Measurements from ENCODE around the gene IRAK1. TPM values are rescaled to one million over a fixed set of nuclear protein-coding genes. Genes with fewer than 3 reads are reported as not detected.
"Not testable (repeated sequence)": the region's sequence is repeated elsewhere in the genome, so short reads cannot be mapped to it uniquely, and the experiment has no call there.

IRAK1 gene
- total RNA-seq, 1 donor from 2014 or later, result 96.9 TPM

DNA sequence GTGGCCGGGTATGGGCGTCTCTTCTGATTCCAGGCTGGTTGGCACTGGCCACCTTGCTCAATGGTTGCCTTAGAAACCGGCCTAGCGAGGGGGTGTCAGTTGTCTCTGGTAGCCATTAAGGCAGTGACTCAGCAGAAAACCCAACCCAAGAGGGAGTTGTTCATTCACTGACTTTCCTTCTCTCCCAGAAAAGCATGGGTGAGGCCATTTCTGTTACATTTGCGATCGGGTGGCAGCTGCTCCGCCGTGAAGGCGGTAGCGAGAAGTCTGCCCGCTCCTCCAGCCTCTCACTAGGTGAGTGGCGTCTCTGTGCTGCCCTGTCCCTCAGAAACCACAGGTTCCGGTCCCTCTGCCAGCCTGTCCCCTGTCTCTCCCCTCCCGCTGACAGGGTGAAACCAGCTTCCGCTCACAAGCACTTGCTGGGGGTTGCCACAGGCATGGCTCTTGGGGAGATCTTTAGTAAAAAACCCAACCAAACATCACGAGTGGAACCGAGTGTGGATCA, 17.4 kb downstream of the IRAK1 start:
- peaks cover 15% of the 10 kb centered on the region for H3K9me3 Mint-ChIP-seq (ENCODE audit: low read depth)
- no peak for DNase-seq (ENCODE audit: low spot score, unreplicated experiment)
- no peaks in the 10 kb centered on the region for H3K27me3 Mint-ChIP-seq
- TF ChIP-seq CTCF (IDR thresholded peaks at IDR 0.05; ENCODE audit: unreplicated experiment), result no peak
- no peak overlapping the region for H3K4me3 Mint-ChIP-seq (ENCODE audit: low read depth)
- H3K27ac Mint-ChIP-seq, result peak overlapping the region; percentile 92
- H3K4me1 Mint-ChIP-seq (ENCODE audit: low read depth), result peaks cover 13% of the 10 kb centered on the region
- H3K36me3 Mint-ChIP-seq (ENCODE audit: insufficient read depth), result peaks cover 4% of the 10 kb centered on the region

DNA sequence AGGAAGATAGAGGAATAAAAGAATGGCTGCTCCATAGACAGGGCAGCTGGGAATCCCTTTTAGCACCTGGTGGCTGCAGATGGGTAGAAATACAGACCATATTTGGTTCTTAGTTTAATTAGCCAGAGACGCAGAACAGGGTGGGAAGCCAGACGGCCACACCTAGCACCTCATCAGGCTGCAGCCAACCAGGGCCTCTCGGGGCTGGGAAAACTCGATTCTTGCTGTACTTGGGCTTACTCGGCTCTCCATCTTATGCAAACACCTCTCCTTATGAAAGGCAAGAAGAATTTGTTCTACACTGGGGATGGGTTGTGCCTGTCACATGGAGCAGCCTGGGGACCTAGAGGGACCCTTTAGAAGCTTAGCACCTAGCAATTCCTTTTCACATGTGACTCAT, 19.7 kb downstream of the IRAK1 start:
- no peak for DNase-seq (ENCODE audit: low spot score, unreplicated experiment)
- H3K36me3 Mint-ChIP-seq (ENCODE audit: insufficient read depth), result peaks cover 4% of the 10 kb centered on the region
- no peaks in the 10 kb centered on the region for H3K27me3 Mint-ChIP-seq
- no peak for TF ChIP-seq CTCF (IDR thresholded peaks at IDR 0.05; ENCODE audit: unreplicated experiment)
- H3K27ac Mint-ChIP-seq, result peak overlapping the region; percentile 74
- H3K4me3 Mint-ChIP-seq (ENCODE audit: low read depth), result no peak overlapping the region
- peaks cover 13% of the 10 kb centered on the region for H3K9me3 Mint-ChIP-seq (ENCODE audit: low read depth)
- H3K4me1 Mint-ChIP-seq (ENCODE audit: low read depth), result peaks cover 13% of the 10 kb centered on the region

DNA sequence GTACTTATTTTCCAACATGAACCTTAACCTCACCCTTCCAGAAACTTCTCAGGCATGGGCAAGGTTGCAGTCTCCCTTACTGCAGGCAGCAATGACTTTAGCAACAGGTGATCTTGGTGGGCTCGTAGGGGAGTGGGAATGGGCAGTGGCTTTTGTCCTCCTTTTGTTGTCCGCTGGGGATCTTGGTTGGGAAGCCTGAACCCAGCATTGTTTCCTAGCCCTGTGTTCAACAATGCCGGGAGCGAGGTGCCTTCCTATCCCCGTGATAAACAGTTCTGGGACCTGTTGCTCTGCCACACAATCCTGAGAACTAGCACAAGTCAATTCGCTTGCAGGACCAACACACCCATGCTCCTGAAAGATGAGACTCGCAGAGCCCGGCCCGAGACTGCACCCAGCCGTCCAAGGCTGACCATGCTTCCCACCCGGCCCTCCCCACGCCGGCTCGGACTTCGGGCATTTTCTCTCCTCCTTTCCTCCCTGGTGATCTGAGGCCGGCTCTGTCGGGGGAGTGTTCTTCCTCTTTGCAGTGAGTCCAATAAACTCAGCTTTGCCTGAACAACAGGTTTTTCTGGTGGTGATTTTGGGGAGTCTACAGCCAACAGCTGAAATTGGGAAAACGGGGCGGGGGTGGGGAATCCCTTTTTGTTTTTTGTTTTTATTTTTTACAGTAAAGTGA, 20.2 kb downstream of the IRAK1 start:
- no peak for DNase-seq (ENCODE audit: low spot score, unreplicated experiment)
- Mint-ChIP-seq H3K36me3 (ENCODE audit: insufficient read depth) (peaks cover 4% of the 10 kb centered on the region), H3K4me3 (ENCODE audit: low read depth) (no peak overlapping the region), H3K27ac (peak overlapping the region; percentile 74), H3K27me3 (no peaks in the 10 kb centered on the region), H3K9me3 (ENCODE audit: low read depth) (peaks cover 13% of the 10 kb centered on the region), H3K4me1 (ENCODE audit: low read depth) (peaks cover 13% of the 10 kb centered on the region)
- no peak for TF ChIP-seq CTCF (IDR thresholded peaks at IDR 0.05; ENCODE audit: unreplicated experiment)

GRCh38 chrX:153995504-153995903, 24.2 kb downstream of the IRAK1 start:
- Mint-ChIP-seq H3K4me1 (ENCODE audit: low read depth) (peaks cover 2% of the 10 kb centered on the region), H3K4me3 (ENCODE audit: low read depth) (no peak overlapping the region), H3K27me3 (no peaks in the 10 kb centered on the region), H3K36me3 (ENCODE audit: insufficient read depth) (peaks cover 2% of the 10 kb centered on the region), H3K27ac (no peak overlapping the region), H3K9me3 (ENCODE audit: low read depth) (peaks cover 6% of the 10 kb centered on the region)
- DNase-seq (ENCODE audit: low spot score, unreplicated experiment), result no peak
- TF ChIP-seq CTCF (IDR thresholded peaks at IDR 0.05; ENCODE audit: unreplicated experiment), result no peak

DNA sequence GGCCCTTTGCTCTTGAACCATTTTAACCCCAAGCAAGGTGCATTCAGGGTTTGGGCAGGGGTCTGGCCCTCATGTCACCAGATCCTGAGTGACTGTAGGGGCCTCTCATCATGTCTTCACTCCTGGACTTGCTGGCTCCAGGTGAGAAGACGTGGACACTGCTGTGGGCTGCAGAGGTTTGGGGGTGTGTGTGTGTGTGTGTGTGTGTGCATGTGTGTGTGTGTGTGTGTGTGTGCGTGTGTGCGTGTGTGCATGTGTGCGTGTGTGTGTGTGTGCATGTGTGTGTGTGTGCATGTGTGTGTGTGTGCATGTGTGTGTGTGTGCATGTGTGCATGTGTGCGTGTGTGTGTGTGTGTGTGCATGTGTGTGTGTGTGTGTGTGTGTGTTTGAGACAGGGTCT, 25.3 kb downstream of the IRAK1 start:
- not testable (repeated sequence) for H3K9me3 Mint-ChIP-seq (ENCODE audit: low read depth); H3K27ac Mint-ChIP-seq; DNase-seq (ENCODE audit: low spot score, unreplicated experiment); H3K36me3 Mint-ChIP-seq (ENCODE audit: insufficient read depth); H3K27me3 Mint-ChIP-seq; H3K4me3 Mint-ChIP-seq (ENCODE audit: low read depth); H3K4me1 Mint-ChIP-seq (ENCODE audit: low read depth)

DNA sequence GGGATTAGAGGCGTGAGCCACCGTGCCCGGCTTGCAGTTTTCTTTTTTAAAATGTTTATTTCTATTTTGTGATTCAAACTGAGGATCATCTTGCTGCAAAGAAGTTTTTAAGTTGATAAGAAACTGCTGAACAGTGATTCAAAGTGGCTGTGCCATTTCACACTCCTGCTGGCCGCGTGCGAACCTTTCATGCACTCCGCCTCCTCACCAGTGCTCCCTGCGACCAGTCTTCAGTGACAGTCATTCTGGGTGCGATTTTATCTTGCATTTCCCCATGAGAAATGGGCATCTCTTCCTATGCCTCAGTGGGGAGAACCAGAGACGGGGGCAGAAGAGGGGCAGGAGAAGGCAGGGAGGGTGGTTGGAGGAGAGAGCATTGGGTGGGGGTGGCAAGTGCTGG, 25.7 kb downstream of the IRAK1 start:
- Mint-ChIP-seq H3K4me1 (ENCODE audit: low read depth) (no peaks in the 10 kb centered on the region), H3K36me3 (ENCODE audit: insufficient read depth) (peaks cover 2% of the 10 kb centered on the region), H3K27ac (no peak overlapping the region), H3K4me3 (ENCODE audit: low read depth) (no peak overlapping the region), H3K27me3 (no peaks in the 10 kb centered on the region), H3K9me3 (ENCODE audit: low read depth) (peaks cover 3% of the 10 kb centered on the region)
- DNase-seq (ENCODE audit: low spot score, unreplicated experiment), result no peak
- TF ChIP-seq CTCF (IDR thresholded peaks at IDR 0.05; ENCODE audit: unreplicated experiment), result no peak
